Uterus (tissue), 4 donors: ENCODE results near the gene PCGF1. TPM values are rescaled to one million over a fixed set of nuclear protein-coding genes. Genes with fewer than 3 reads are reported as not detected.

Experiments used
- DNase-seq, 2 donors: peaks; one replicate each; pipeline ENCODE4 v3.0.0-alpha.2; 2019 to 2020
- H3K27ac ChIP-seq, 2 donors: fragments of 200-600 bp; sonication (generic); 1 replicate in 1 of 2; 2 replicates in 1 of 2; pipeline ENCODE4 v1.5.1; 2016 to 2018
- H3K27me3 ChIP-seq, 2 donors: fragments of 200-600 bp; sonication (generic); one replicate each; pipeline ENCODE4 v1.5.1; 2018 to 2019; ENCODE audit warnings: control low read depth in 1 of 2
- H3K36me3 ChIP-seq, 2 donors: fragments of 200-600 bp; sonication (generic); one replicate each; pipeline ENCODE4 v1.5.1; 2019; ENCODE audit warnings: control low read depth in 1 of 2
- H3K4me1 ChIP-seq, 2 donors: fragments of 200-600 bp; sonication (generic); one replicate each; pipeline ENCODE4 v1.5.1; 2018 to 2019; ENCODE audit warnings: control low read depth in 1 of 2
- H3K4me3 ChIP-seq, 2 donors: fragments of 200-600 bp; sonication (generic); 1 replicate in 1 of 2; 2 replicates in 1 of 2; pipeline ENCODE4 v1.5.1; 2018 to 2019; ENCODE audit warnings: mild to moderate bottlenecking in 1 of 2
- H3K9me3 ChIP-seq, 2 donors: fragments of 200-600 bp; sonication (generic); one replicate each; pipeline ENCODE4 v1.5.1; 2019; ENCODE audit warnings: control low read depth in 1 of 2
- POLR2A ChIP-seq, 2 donors: fragments of 450-650 bp; IDR thresholded peaks; one replicate each; pipeline ENCODE4 v1.6.1; 2016; ENCODE audit warnings: antibody characterized with exemption in 2 of 2, mild to moderate bottlenecking in 1 of 2, moderate library complexity in 1 of 2
- intact Hi-C: fragments of 100-400 bp; cut with DNase I; formaldehyde crosslinking; loops from one replicate; pipeline ENCODE4 v1.15.1; 2023; ENCODE audit warnings: low total_unique reads
- total RNA-seq, 4 donors: library from RNA; depleted of rRNA in 3 of 4; stranded (reverse); fragments of >200 nt in 3 of 4; gene quantifications; one replicate each; pipeline versions ENCODE4 v1.1.0 to v1.2.4, GENCODE V29; 2014 to 2023
- TF ChIP-seq, protein P1 (sequence below), 4 experiments: fragments of 200-600 bp in 2 of 4; fragments of 450-650 bp in 2 of 4; sonication (generic) in 2 of 4; IDR thresholded peaks; one replicate each; pipeline ENCODE4 v1.5.1; 2016 to 2019; ENCODE audit warnings: antibody characterized with exemption in 4 of 4, mild to moderate bottlenecking in 2 of 4, moderate library complexity in 1 of 4
- donor health status: DM: yes; HTN: yes; CAD: no.

Gene PCGF1
- total RNA-seq, 4 donors from 2014 or later: 2.9 to 11.3 (median 9.7) TPM

DNA sequence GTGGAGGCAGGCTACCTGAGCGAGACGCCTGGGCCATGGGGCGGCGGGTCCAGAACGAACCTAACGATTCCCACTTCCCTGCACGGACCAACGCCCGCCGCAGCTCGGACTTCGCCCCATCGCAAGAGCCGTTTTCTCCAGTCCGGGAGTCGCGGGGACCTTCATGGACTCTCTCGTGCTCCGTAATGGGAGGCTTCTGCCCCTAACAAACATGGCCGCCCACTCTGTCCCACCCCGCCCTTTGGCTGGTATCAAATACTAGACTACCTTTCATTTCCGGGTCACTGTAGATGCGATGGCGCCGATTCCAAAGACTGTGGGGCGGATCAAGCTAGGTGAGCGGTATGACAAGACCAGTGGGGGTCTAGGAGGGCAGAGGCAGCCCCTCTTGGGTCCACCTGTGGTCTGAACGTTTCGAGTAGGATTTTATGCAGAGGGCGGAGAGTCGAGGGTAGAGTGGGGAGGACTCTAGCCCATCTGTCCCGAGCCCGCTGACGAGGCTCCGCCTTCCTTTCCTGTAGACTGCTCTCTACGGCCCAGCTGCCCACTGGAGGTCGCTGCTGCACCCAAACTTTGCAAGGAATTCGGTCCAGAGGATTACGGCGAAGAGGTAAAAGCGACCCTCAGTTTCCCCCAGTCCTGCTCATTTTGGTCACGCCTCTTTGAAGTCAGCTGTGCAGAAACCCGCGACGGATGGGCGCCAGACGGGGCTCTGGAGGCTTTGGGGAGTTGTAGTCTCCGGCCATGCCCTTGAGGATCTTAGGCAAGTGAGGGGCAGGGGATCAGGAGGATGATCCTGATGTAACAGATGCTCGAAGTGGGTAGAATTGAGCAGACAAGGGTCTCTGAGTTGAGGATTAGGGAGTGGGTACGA, 24.5 kb downstream of the PCGF1 start, which contains the start of the genes CCDC142 and TTC31:
TSS of gene CCDC142 (minus strand) at position 198 of the 874 bp plus-strand sequence. CDS start at position 37, 161 bp downstream.
TSS of gene TTC31 (plus strand) at position 281 of the 874 bp plus-strand sequence. CDS start at position 296, 15 bp downstream.
- H3K27me3 ChIP-seq: no peaks in the 10 kb centered on the region
- peak; percentile 95 to 98 for DNase-seq
- H3K36me3 ChIP-seq: no peaks in the 10 kb centered on the region
- no peaks in the 10 kb centered on the region for H3K9me3 ChIP-seq
- peak in 1 of 2 donors; percentile 29 for TF ChIP-seq POLR2A (IDR thresholded peaks at IDR 0.05)
- TF ChIP-seq, protein P1, sequence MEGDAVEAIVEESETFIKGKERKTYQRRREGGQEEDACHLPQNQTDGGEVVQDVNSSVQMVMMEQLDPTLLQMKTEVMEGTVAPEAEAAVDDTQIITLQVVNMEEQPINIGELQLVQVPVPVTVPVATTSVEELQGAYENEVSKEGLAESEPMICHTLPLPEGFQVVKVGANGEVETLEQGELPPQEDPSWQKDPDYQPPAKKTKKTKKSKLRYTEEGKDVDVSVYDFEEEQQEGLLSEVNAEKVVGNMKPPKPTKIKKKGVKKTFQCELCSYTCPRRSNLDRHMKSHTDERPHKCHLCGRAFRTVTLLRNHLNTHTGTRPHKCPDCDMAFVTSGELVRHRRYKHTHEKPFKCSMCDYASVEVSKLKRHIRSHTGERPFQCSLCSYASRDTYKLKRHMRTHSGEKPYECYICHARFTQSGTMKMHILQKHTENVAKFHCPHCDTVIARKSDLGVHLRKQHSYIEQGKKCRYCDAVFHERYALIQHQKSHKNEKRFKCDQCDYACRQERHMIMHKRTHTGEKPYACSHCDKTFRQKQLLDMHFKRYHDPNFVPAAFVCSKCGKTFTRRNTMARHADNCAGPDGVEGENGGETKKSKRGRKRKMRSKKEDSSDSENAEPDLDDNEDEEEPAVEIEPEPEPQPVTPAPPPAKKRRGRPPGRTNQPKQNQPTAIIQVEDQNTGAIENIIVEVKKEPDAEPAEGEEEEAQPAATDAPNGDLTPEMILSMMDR (IDR thresholded peaks at IDR 0.05): peak; percentile 84 to 89 (median 87)
- peak within 1 kb of the TSS; percentile 91 to 93 for H3K4me3 ChIP-seq
- intact Hi-C loops: loop anchor here (2.0 kb wide), 1 partner anchor 106 kb away; no protein-coding TSS in a partner anchor
- H3K4me1 ChIP-seq: peaks cover 0 to 10% of the 10 kb centered on the region in 2 donors
- H3K27ac ChIP-seq: peak within 1 kb of the TSS; percentile 91 to 93

DNA sequence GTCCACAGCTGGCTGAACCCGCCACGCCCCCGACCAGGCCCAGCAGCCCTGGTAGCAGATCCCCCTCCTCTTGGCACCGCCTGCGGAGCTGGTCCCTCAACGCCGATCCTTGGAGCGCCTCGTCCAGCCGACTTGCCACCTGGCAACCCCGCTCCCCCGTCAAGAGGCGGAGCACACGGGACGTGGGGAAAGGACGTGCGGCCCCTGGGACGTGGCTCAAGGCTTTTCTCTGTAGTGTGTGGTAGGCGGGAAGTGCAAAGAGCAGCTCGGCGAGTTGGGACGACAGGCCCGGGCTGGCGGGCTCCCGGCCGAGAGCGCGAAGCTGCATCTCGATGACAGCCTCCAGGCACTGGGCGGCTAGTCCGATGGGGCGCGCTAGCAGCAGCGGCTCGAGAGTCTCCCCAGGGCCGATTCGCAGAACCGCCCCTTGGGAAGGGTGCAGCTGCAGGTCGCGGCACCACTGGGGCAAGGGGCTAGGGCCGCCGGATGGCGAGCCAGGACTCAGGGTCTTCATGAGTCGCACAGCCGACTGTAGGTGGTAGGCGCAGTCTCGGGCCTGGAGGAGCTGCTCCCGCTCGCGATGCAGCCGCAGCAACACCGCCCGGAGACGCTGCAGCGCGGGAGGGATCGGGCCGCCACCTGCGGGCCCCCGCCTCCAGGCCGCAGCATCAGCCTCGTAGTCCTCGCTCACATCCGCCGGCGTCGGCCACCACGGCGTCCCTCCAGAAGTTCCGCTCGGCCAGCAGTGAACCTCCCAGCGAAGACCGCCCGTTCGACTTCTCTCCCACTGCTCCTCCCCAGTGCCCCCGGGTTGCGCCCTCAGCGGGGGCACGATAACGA, 25.3 kb downstream of the PCGF1 start:
- DNase-seq: no peak
- no peaks in the 10 kb centered on the region for H3K27me3 ChIP-seq
- H3K36me3 ChIP-seq: no peaks in the 10 kb centered on the region
- H3K4me1 ChIP-seq: peaks cover 0 to 10% of the 10 kb centered on the region in 2 donors
- peak overlapping the region; percentile 91 to 93 for H3K4me3 ChIP-seq
- peak overlapping the region; percentile 91 to 93 for H3K27ac ChIP-seq
- intact Hi-C loops: loop anchor here (2.0 kb wide), 1 partner anchor 107 kb away; no protein-coding TSS in a partner anchor
- no peaks in the 10 kb centered on the region for H3K9me3 ChIP-seq
- TF ChIP-seq, protein P1 (IDR thresholded peaks at IDR 0.05): no peak
- TF ChIP-seq POLR2A (IDR thresholded peaks at IDR 0.05): no peak

DNA sequence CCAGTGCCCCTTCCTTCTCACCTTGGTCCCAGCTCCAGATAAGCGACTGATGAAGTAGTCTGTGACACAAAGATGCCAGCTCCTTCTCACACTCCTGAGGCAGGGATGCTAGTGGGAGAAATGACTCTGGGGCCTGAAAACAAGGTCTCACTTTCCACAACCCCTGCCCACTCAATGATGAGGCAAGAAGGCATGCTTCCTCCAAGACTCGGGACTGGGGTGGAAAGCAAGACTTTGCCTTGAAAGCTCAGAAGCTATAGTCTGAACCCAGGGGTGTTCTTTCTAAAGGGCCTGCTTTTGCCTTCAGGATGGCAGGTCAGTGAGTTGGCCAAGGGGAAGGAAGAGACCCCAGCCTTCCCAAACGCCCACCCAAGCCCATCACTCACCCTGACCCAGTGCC, 26.1 kb downstream of the PCGF1 start:
- Histone ChIP-seq H3K9me3 (no peaks in the 10 kb centered on the region), H3K4me1 (peaks cover 0 to 10% of the 10 kb centered on the region in 2 donors), H3K27ac (no peak overlapping the region), H3K4me3 (peak overlapping the region; percentile 91 to 93), H3K36me3 (no peaks in the 10 kb centered on the region), H3K27me3 (no peaks in the 10 kb centered on the region)
- no peak for DNase-seq
- TF ChIP-seq, protein P1 (IDR thresholded peaks at IDR 0.05): no peak
- TF ChIP-seq POLR2A (IDR thresholded peaks at IDR 0.05): no peak
- intact Hi-C loops: no loop called here

DNA sequence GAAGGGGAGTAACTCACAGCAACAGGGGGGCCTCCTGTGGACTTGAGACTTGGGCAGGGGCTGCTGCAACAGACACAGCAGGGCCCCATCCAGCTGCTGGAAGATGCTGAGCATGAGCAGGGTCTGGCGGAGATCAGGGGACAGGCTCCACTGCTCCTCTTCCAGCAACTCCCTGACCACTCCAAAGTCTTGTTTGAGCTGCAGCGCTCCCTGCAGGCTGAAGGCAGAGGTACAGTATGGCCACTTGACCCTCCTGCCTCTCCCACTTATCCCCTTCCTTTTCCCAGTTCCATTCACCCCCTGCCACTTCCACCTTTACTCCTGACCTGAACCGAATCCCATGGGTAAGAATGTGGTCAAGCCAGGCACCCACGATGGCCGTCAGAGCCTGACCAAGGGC, 32.6 kb downstream of the PCGF1 start:
- no peak overlapping the region for H3K27ac ChIP-seq
- H3K36me3 ChIP-seq: no peaks in the 10 kb centered on the region
- no peaks in the 10 kb centered on the region for H3K4me1 ChIP-seq
- no peak overlapping the region for H3K4me3 ChIP-seq
- H3K27me3 ChIP-seq: no peaks in the 10 kb centered on the region
- TF ChIP-seq, protein P1 (IDR thresholded peaks at IDR 0.05): no peak
- TF ChIP-seq POLR2A (IDR thresholded peaks at IDR 0.05): no peak
- intact Hi-C loops: no loop called here
- no peaks in the 10 kb centered on the region for H3K9me3 ChIP-seq
- no peak for DNase-seq
